M059J (cell line): ENCODE results near the gene IGF2R. TPM values are rescaled to one million over a fixed set of nuclear protein-coding genes. Genes with fewer than 3 reads are reported as not detected.
"Not testable (repeated sequence)": the region's sequence is repeated elsewhere in the genome, so short reads cannot be mapped to it uniquely, and the experiment has no call there.

ENCODE experiments used
- DNase-seq: peaks from one replicate; pipeline ENCODE4 v3.0.0-alpha.2; 2012; ENCODE audit warnings: low read depth
- total RNA-seq: library from RNA; depleted of rRNA; stranded (reverse); fragments of >200 nt; shearing (Covaris generic); gene quantifications from 2 replicates; pipeline ENCODE4 v1.2.3, GENCODE V29; 2014

Gene IGF2R
- total RNA-seq, 1 experiment from 2014 or later: 67.8 TPM

GRCh38 chr6:160095146-160095845 lies 126.4 kb downstream of the IGF2R start:
- no peak for DNase-seq

- no peak for DNase-seq
Measured at GRCh38 chr6:160101277-160102205, 132.7 kb downstream of the IGF2R start.

DNA sequence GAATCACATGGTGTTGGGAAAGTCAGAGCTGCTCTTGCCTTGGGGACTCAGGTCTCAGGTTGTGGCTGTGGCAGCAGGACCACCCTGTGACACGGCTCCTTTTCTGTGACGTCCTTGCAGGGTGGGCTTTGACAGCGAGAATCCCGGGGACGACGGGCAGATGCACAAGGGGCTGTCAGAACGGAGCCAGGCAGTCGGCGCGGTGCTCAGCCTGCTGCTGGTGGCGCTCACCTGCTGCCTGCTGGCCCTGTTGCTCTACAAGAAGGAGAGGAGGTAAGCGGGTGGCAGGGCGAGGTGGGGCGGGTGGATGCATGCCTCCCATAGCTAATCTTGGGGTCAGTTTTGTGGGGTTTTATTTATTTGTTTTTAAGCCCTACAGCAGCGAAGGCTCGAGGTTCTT lies 133.5 kb downstream of the IGF2R start:
- DNase-seq: no peak

DNA sequence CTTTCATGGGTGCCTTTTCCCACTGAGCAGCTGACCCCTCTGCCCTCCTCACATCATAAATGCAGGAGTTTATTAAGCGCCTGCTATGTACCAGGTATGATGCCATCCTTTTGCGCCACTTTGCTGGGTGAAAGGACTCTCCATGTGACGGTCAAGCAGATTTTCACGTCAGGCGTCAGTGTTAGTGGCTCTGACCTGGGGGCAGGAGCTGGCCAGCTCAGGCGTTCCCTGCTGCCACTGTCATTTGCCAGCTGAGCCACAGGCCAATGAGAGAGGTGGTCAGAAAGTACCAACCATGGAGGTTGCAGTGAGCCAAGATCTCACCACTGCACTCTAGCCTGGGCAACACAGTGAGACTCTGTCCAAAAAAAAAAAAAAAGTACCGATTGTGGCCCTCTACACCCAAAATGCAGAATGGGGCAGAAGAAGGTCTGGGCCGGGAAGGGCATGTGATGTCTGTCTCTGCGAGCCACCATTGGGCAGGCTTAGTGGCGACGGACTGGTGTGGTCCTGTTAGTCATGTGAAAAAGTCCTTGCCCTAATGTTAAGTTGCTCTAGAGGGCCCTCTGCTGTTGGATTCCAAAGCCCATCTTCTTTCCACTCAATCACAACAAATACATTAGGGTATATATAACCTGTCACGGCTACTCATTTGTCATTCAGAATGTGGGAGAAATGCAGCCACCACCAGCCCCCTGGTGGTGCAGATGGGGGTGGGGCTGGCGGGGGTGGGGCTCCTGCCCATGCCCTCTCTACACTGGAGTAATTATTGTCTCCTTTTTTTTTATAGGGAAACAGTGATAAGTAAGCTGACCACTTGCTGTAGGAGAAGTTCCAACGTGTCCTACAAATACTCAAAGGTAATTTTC lies 134.3 kb downstream of the IGF2R start:
- peak; percentile 20 for DNase-seq

DNA sequence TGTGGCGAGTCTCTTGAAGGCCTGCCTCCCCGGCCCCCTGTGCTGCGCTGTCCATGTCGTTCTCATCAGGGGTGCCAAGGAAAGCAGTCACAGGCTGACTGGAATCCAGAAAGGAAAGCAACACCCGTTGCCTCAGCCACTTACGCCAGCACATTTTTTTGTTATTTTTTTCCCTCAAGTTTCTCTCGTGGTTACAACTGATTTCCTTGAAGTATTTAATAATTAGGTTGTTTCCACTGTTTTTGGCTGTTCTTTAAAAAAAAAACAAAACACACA lies 134.9 kb downstream of the IGF2R start:
- no peak for DNase-seq

GRCh38 chr6:160104821-160105517 lies 136.1 kb downstream of the IGF2R start:
- DNase-seq: no peak

- no peak for DNase-seq
Measured at GRCh38 chr6:160106010-160106409, 137.1 kb downstream of the IGF2R start.

- DNase-seq: no peak
Measured at GRCh38 chr6:160106701-160107100, 137.8 kb downstream of the IGF2R start.

DNA sequence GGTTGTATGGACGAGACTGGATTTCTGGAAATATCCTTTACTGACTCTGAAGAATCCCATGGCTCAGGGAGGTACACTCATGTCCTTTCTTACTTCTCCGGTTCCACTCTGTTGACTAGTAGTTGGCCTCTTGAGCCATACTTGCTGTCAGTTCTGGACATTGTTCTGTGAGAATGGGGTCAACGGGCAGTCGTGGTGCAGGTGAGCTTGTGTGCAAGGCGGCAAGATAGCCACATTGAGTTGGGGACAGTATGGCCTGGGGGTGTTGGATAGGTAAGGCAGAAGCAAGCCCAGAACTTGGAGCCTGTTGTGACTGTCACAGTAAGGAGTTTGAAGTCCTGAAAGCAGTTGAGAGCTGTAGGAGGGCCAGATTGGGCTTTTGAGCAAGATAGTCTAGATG lies 139.2 kb downstream of the IGF2R start:
- no peak for DNase-seq

GRCh38 chr6:160110586-160111123 lies 141.8 kb downstream of the IGF2R start:
- no peak for DNase-seq

DNA sequence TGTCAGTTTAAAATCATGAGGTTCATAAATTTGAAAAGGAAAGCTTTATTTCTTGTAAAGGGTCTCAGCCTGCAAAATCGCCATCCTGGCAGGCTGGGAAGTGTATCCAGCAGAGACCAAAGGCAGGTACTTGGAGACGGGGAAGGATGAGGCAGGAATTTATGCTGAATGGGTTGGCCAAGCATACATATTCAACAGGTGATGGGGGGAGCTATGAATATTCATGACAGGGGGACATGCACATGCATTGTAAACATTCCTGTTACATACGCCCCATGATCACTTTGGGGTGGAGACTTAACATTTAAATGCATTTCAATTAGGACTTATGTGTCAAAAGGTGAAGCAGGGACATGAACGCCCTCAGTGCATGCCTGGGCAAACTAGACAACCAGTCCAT lies 142.9 kb downstream of the IGF2R start:
- DNase-seq: no peak

DNA sequence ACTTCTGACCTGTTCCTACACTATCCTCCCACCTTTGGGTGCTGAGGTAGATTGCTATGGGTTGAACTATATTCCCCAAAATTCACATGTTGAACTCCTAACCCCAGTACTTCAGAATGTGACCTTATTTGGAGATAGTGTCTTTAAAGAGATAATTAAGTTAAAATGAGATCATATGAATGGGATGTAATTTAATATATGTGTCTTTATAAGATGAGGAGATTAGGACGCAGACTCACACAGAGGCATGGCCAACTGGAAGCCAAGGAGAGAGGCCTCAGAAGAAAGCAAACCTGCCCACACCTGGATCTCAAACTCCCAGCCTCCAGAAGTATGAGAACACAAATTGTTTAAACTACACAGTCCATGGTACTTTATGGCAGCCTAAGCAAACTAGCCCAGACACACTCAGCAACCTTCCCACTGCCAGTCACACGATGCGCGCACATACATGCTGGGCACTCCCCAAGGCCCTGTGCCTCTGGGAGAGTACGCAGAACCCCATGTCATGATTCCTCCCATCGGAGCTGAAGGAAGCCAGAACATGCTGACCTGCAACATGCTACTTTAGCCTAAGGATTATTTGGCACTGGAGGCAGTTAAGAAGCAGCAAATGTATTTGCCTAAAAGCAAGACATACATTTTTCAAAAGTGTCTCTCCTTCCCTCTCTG lies 143.9 kb downstream of the IGF2R start:
- DNase-seq: no peak

GRCh38 chr6:160114536-160114935 lies 145.7 kb downstream of the IGF2R start:
- not testable (repeated sequence) for DNase-seq

DNA sequence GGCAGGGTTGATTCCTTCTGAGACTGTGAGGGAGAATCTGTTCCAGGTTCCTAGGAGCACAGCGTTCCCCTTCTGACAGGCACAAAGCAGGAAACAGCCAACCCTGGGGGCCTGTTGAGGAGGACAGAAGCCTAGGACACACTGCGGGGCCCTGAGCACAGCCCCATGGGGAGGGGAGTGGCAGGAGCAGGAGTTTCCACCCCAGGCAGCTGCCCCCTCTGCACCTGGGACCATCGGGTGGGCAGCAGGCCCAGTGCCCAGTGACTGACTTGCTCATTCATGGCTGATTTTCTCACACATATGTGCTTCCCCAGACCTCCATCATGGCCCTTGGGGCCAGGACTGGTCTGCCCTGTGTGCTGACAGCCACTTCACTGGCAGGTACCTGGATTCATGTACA lies 146.5 kb downstream of the IGF2R start:
- DNase-seq: no peak

- no peak for DNase-seq
Measured at GRCh38 chr6:160116411-160116810, 147.5 kb downstream of the IGF2R start.

DNA sequence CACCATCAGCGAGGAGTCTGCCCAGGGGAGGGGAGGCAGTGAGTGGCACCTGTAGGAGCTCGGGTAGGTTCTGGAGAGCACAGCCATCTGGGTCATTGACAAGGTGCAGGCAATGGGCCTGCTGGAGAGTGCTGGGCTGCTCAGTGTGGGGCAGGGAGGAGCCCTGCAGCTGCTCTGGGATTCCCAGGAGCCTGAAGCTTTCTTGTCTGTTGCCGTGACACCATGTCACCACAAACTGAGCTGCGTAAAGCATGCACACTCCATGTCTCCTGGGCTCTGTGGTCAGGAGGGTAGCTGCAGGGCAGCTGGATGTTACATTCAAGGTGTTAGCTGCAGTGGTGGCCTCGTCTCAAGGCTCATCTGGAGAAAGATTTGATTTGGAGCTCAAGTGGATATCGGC lies 148.3 kb downstream of the IGF2R start:
- DNase-seq: no peak

DNA sequence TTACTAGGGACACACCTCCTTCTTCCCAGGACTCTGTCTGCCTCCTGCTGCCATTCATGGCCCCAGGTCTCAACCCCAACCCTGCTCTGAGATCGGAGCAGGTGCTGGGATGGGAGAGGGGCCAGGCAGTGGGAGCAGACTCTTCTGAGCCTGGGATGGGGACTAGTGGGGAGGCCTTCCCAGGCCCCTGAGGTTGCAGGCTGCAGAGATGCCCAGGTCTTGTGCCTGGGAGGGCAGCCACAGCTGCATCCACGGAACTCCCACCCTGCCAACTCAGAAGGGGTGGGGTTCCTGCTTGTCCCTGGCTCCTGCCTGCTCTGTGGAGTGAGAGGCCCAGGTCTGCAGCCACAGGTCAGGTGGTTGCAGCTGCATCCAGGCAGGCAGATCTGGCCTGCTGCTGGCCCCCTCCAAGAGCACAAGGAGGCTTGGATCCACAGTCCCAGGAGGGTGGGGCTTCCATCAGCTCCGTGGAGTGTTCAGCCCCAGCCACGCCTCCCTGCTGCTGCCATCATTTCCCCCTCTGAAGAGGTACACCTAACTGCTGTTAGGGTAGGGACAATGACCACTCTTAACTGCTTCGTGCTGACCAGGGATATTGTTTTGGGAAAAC lies 149.8 kb downstream of the IGF2R start:
- no peak for DNase-seq

- no peak for DNase-seq
Measured at GRCh38 chr6:160120087-160120486, 151.2 kb downstream of the IGF2R start.

DNA sequence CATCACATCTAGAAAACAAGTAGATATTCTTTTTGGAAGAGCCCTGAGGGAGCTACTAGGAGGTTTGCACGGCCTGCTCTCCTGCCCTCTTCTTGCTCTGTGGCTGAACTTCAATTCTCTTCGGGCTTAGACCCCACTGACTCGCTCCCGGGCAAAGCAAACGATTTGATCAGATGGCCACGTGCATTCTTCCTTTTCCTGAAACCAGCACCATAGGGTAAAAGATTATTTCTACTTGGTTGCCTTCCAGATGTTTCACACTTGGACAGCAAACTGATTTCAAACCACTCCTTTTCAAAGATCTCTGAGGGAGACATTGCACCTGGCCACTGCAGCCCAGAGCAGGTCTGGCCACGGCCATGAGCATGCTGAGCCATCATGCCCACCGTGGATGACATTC lies 152.7 kb downstream of the IGF2R start, which contains the start of gene SLC22A1:
SLC22A1 (plus strand) TSS at position 258 of the 400 bp plus-strand sequence; CDS start at position 379, 121 bp downstream.
- no peak for DNase-seq

DNA sequence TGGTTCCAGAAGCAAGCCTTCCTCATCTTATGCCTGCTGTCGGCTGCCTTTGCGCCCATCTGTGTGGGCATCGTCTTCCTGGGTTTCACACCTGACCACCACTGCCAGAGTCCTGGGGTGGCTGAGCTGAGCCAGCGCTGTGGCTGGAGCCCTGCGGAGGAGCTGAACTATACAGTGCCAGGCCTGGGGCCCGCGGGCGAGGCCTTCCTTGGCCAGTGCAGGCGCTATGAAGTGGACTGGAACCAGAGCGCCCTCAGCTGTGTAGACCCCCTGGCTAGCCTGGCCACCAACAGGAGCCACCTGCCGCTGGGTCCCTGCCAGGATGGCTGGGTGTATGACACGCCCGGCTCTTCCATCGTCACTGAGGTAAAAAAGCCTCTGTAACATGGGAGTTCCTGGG lies 153.1 kb downstream of the IGF2R start:
- DNase-seq: no peak
